GM18867 (cell line): ENCODE data around the gene ZNF3.

Experiments
- ATAC-seq: cut with Tn5 transposase; IDR thresholded peaks from one replicate; pipeline ENCODE4 v1.9.1; 2021; ENCODE audit warnings: mild to moderate bottlenecking, moderate library complexity; ENCODE audit not compliant: unreplicated experiment

Gene ZNF3

GRCh38 chr7:100109521-100110163, 28.1 kb upstream of the ZNF3 start:
- no peak for ATAC-seq

DNA sequence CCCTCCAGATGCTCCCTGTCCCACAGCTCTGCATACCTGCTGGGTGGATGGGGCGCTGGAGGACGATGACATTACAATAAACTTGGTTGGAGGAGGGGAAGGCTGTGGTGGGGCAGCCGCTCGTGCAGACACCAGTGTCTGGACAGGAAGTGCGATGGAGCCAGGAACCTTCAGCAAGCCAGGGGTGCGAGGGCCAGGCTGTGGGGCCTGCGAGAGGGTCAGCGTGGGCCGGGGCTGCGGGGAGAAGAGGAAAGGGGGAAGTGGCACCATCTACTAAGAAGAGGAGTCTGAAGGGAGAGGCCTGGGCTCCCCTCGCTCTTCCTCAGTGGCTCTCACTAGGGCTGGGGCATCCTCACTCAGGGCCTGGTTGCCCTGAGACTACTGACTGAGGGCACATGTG, 26.4 kb upstream of the ZNF3 start:
- no peak for ATAC-seq

GRCh38 chr7:100107125-100107737, 25.7 kb upstream of the ZNF3 start:
- no peak for ATAC-seq

- ATAC-seq = no peak
Measured at GRCh38 chr7:100106633-100107032, 25.1 kb upstream of the ZNF3 start.

DNA sequence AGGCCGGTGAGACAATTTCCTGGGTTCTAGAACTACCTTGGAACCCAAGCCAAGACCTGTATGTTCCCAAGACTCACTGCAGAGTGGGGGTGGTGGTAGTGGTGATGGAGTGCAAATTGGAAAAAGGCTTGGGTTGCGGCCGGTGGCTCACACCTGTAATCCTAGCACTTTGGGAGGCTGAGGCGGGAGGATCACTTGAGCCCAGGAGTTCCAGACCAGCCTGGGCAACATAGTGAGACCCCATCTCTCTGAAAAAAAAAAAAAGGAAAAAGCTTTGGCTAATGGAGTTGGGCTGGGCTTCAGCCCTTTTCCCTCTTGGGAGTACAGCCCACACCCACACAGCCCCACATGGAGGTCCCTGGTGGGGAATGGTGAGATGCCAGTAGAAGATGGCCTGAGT, 24.0 kb upstream of the ZNF3 start:
- ATAC-seq = no peak

GRCh38 chr7:100102950-100103840, 21.7 kb upstream of the ZNF3 start:
- no peak for ATAC-seq

DNA sequence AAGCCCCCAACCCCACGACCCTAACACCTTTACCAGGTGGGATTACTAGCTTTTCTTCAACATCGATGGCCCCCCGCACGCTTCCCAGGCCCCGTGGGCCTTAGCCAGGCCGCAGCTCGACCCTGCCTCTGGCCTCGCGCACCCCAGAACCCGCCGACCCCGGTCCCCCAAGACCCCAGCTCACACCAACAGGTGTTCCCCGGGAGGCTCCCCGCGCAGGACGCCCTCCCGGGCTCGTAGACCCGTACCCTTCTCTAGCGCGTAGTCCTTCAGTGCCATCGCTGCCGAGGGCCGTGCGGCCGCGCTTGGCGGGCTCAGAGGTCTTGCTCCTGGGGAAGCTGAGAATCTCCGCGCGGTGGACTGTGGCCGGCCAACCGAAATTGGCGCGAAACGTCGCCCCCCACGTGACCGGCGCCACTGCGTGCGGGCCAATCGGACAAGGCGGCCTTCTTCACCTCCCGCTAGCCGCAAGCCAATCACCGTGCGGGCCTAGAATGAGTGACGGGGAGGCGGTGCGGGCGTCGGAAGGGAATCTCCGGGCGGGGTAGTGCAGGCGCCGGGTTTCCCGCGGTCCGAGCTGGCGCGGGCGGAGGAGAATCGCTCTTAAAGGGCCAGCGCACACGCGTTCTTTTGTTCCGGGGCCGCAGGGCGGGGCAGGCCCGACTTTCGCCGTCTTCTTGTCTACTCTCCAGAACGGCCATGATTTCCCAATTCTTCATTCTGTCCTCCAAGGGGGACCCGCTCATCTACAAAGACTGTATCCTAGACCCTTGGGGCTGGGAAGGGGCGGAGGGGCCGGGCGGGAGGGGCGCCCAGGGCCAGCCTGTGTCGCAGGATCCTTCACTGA, 19.7 kb upstream of the ZNF3 start, which contains the start of the genes AP4M1 and MCM7:
Gene AP4M1, plus strand, starts transcription at position 628 of the 847 bp plus-strand sequence. Its CDS starts 72 bp downstream, at position 700.
Gene MCM7, minus strand, starts transcription at position 382 of the 847 bp plus-strand sequence. Its CDS starts 103 bp downstream, at position 279.
- peak; percentile 79 for ATAC-seq

DNA sequence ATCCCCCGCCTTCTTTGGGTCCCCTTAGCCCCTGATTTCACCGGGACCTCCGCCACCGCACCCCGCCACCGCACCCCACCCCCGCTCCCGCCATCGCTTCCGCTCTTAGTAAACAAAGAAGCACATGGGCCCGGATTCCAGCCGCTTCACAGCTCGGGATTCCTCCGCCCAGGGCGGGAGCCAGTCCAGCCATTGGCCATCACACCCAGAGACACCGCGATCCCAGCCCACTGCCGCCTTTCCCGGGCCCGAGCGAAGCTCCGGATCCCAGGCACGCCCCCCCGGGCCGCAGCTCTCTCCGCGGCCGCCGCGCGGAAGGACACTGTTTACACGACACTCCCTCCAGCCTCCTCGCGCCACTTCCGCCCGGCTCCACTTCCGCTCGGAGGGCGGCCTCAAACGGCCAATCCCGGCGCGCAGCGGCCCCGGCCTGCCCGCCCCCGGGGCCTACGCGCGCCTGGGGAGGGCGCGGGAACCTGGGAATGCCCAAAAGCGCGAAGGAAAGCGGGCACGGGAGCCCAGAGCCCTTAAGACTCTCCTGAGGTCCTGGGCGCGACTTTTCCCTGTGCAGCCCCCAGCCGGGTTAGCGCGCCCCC, 19.0 kb upstream of the ZNF3 start:
- ATAC-seq = peak; percentile 58

GRCh38 chr7:100099452-100099851, 17.9 kb upstream of the ZNF3 start:
- no peak for ATAC-seq

DNA sequence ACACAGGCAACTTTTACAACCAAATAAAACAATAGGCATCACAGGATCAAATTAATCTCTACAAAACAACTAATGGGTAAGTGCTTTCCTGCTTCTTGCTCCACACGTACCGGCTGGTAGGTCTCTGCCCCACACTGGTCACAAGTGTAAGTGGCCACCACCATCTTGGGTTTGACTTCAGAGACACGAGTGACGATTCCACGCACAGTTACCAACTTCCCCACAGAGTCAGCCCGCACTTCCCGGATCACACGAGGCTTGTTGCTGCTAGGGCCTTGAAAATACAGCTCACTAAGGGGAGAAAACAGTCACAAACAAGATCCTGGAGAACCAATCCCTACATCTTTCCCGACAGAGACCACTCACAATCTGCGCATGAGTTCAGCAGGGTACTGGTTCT, 17.4 kb upstream of the ZNF3 start:
- no peak for ATAC-seq

- no peak for ATAC-seq
Measured at GRCh38 chr7:100095704-100096103, 14.2 kb upstream of the ZNF3 start.

DNA sequence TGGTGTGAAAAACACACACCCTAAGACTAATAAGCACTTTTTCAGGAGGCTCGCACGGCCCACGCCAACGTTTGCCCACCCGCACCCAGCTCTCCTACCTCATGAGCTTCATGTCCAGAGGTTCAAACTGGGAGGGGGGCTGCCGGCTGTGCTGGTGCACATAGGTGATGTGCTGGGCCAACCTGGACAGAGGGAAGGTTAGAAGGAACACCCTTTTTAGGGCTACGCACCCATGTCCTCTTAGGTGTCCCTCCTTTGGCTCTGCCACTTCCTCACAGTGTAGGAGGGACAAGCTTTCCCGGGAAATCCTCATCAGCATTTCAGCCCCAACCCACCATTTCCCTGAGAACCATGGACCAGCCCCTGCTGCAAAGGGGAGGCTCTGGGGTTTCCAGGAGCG, 13.8 kb upstream of the ZNF3 start:
- no peak for ATAC-seq

DNA sequence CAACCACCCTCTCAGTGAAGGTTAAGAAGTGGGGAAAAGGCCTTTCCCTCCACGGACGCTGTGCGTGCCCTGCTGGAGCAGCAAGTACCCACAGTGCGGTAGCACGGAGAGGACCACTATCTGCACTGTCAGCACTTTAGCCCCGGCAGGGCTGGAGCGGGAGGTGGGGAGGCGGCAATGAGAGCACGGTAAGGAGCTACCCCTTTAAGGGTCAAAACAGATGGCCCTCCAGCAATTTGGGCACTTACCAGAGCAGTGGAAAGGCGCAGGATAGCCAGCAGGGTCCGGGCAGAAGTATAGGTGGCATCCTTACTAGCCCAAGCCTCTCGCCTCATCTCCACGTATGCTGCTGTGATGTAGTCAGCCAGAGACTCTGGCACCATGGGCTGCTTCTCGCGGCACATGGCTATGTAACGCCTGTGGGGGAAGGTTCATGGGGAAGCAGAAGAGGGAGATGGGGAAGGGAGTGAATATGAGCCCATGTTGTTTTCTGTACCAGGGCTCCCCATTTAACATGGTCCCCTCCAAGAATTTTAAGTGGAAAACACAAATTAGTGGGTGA, 12.5 kb upstream of the ZNF3 start:
- ATAC-seq = no peak

DNA sequence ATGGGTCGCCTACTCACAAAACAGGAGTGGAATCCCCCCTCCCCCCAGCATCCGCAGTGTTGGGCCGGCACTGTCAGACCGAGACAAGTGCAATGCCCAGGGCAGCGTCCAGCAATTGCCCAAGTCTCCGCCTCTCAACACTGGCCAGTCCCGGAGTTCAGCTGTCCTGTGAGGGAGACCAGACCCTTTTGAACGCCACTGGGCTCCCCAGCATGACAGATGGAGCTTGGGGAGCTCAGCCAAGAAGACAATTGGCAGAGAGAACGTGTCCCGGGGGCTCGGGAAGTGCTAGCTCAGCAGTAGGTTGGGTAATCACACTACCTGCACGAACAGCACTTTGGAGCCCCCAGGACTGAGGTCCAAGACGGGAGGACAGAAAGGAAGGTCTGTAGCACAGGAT, 12.0 kb upstream of the ZNF3 start:
- ATAC-seq = no peak

DNA sequence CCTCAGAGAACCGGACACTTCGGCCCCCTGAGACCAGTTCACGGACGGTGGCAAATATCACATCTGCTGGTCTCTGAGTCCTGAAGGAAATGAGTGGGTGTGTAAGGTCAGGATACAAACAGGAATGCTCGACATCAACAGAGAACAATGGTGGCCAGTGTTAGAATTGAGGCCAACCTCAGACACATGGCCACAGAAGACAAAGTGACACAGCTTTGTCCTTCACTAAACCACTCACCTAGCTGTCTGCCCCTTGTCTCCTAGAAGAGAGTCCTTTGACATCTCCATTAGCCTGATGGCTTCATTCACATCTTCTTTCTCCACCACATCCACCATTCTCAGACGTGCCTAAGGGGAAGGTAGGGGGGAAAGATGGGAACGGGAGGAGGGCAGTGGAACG, 11.5 kb upstream of the ZNF3 start:
- ATAC-seq = no peak

GRCh38 chr7:100091411-100092181, 10.1 kb upstream of the ZNF3 start:
- no peak for ATAC-seq

DNA sequence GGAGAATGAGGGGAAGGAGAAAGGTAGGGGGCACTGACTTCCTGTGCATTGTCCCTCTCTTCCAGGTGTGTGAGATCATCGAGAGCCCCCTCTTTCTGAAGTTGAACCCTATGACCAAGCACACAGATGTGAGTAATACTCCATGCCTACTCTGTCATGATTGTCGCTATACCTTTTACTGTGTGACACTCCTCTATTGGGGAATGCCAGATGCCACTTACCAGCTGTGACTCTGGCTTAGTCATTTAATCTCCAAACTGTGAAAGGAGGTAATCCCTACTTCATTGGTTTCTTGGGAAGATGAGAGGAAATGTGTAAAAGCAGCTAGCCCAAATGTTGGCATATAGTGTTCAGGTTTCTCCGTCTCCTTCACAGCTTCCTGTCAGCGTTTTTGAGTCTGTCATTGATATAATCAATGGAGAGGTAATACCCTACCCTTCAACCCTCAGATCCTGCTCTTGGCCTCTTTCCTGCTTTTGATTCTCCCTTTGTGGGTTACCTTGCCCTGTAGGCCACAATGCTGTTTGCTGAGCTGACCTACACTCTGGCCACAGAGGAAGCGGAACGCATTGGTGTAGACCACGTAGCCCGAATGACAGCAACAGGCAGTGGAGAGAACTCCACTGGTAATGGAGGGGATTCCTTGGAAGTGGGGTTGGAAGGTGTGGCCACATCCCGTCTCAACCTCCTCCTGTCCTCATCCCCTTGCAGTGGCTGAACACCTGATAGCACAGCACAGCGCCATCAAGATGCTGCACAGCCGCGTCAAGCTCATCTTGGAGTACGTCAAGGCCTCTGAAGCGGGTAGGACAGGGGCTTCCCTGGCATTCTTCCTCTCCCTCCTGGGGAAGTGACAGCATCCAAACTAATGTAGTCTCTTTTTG, 9.2 kb upstream of the ZNF3 start:
- no peak for ATAC-seq

DNA sequence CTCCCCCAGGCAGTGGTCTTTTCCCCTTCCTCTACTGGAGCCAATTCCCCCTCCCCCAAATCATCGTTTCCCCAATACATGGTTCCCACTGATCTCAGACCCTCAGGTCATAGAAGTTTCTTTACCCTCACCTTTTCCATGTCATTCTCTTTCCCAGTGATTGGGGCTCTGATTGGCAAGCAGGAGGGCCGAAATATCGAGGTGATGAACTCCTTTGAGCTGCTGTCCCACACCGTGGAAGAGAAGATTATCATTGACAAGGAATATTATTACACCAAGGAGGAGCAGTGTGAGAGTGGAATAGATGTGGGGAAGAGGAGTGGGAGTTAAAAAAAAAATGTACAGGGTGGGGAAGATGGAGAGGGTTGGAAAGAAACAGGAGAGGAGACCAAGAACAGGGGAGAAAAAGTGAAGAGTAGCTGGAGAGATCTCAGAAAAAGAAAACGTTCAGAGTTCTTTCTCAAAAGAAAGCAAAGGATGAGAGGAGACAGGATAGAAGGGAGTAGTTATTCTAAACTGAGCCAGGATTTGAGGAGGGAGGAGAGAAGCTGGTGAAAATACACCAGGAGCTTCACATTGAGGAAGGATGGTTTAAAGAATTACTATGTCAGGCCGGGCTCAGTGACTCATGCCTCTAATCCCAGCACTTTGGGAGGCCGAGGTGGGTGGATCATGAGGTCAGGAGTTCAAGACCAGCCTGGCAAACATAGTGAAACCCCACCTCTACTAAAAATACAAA, 8.1 kb upstream of the ZNF3 start:
- ATAC-seq = no peak
